ENCODE data around the gene GRIP1.

Gene GRIP1

GRCh38 chr12:66365718-66366490 is 313.0 kb downstream of the GRIP1 start:
- DNase-seq, result no peak

GRCh38 chr12:66361703-66362102 is 317.2 kb downstream of the GRIP1 start:
- no peak for DNase-seq

- DNase-seq, result no peak
Observed at GRCh38 chr12:66359300-66359699, 319.6 kb downstream of the GRIP1 start.

- DNase-seq, result no peak
Observed at GRCh38 chr12:66354291-66354690, 324.6 kb downstream of the GRIP1 start.

- DNase-seq, result no peak
Observed at GRCh38 chr12:66352899-66353298, 326.0 kb downstream of the GRIP1 start.

GRCh38 chr12:66352197-66352596 is 326.7 kb downstream of the GRIP1 start:
- DNase-seq, result no peak

- no peak for DNase-seq
Observed at GRCh38 chr12:66351301-66351700, 327.6 kb downstream of the GRIP1 start.

- no peak for DNase-seq
Observed at GRCh38 chr12:66345956-66346355, 332.9 kb downstream of the GRIP1 start.

- no peak for DNase-seq
Observed at GRCh38 chr12:66345212-66345611, 333.7 kb downstream of the GRIP1 start.

GRCh38 chr12:66341126-66341525 is 337.8 kb downstream of the GRIP1 start:
- DNase-seq, result no peak

GRCh38 chr12:66340131-66340530 is 338.7 kb downstream of the GRIP1 start:
- DNase-seq, result no peak

GRCh38 chr12:66337381-66338010 is 341.4 kb downstream of the GRIP1 start:
- no peak for DNase-seq

- no peak for DNase-seq
Observed at GRCh38 chr12:66335746-66336145, 343.1 kb downstream of the GRIP1 start.

- no peak for DNase-seq
Observed at GRCh38 chr12:66331814-66332213, 347.1 kb downstream of the GRIP1 start.

GRCh38 chr12:66331016-66331415 is 347.9 kb downstream of the GRIP1 start:
- DNase-seq, result no peak

- DNase-seq, result no peak
Observed at GRCh38 chr12:66329941-66330340, 348.9 kb downstream of the GRIP1 start.

- no peak for DNase-seq
Observed at GRCh38 chr12:66323017-66323416, 355.9 kb downstream of the GRIP1 start.

- DNase-seq, result no peak
Observed at GRCh38 chr12:66321435-66321834, 357.4 kb downstream of the GRIP1 start.

GRCh38 chr12:66320996-66321395 is 357.9 kb downstream of the GRIP1 start:
- DNase-seq, result no peak

- no peak for DNase-seq
Observed at GRCh38 chr12:66319266-66319954, 359.5 kb downstream of the GRIP1 start.

GRCh38 chr12:66314278-66314677 is 364.6 kb downstream of the GRIP1 start:
- DNase-seq, result no peak

GRCh38 chr12:66312189-66312588 is 366.7 kb downstream of the GRIP1 start:
- DNase-seq, result no peak

- DNase-seq, result no peak
Observed at GRCh38 chr12:66309606-66310005, 369.3 kb downstream of the GRIP1 start.
